Peyer's patch (tissue), 4 donors: ENCODE measurements around the gene ELFN2.

Experiments
- CTCF ChIP-seq, 6 experiments: fragments of 450-650 bp in 4 of 6; fragments of 200-600 bp in 2 of 6; sonication (generic) in 1 of 6; IDR thresholded peaks; one replicate each; pipeline ENCODE4 v1.5.1; 2017 to 2019; ENCODE audit warnings: antibody characterized with exemption in 6 of 6, mild to moderate bottlenecking in 3 of 6, moderate library complexity in 1 of 6
- POLR2A ChIP-seq, 2 donors: fragments of 450-650 bp; IDR thresholded peaks; one replicate each; pipeline ENCODE4 v1.5.1; 2017; ENCODE audit warnings: antibody characterized with exemption in 2 of 2, mild to moderate bottlenecking in 2 of 2, moderate library complexity in 2 of 2

GRCh38 chr22:37355174-37355573, 72.1 kb downstream of the ELFN2 start:
- TF ChIP-seq POLR2A (IDR thresholded peaks at IDR 0.05) = no peak
- TF ChIP-seq CTCF (IDR thresholded peaks at IDR 0.05) = no peak
